ENCODE data around the gene STK40. TPM values are rescaled to one million over a fixed set of nuclear protein-coding genes. Genes with fewer than 3 reads are reported as not detected.

STK40 gene
- total and polyA plus RNA-seq, 9 of the 15 experiments (the other 6 are each of a cell fraction or from before 2014, with no cell fraction given) = 0.69 to 94.3 (median 39.1) TPM

- FAIRE-seq = no peak
- Histone ChIP-seq H3K9ac (ENCODE audit: insufficient read depth in 1 of 2, low read depth in 2 of 2, low read length in 2 of 2) (peak overlapping the region in 1 of 2 experiments; percentile 60; a peak in 2 of 4 replicates), H4K20me1 (replicated peaks; ENCODE audit: control insufficient read depth, insufficient read depth, low read length) (peaks cover 4% of the 10 kb centered on the region; the same call in 1 of the 2 replicates), H3K27ac (ENCODE audit: extremely low read depth, low read depth, low read length) (no peak overlapping the region), H3K4me1 (replicated peaks in 1 of 2; ENCODE audit: control insufficient read depth in 2 of 2, insufficient read depth in 2 of 2, low read length in 2 of 2) (peaks cover 0 to 35% of the 10 kb centered on the region in 2 experiments; a peak in 3 of 5 replicates), H3K9me3 (replicated peaks; ENCODE audit: control insufficient read depth, insufficient read depth, low read depth, low read length) (no peaks in the 10 kb centered on the region), H3K4me2 (ENCODE audit: insufficient read depth, low read length) (no peak overlapping the region), H3K27me3 (ENCODE audit: control insufficient read depth in 2 of 2, insufficient read depth in 2 of 2, low read length in 2 of 2) (no peaks in the 10 kb centered on the region), H3K4me3 (no peak overlapping the region), H3K36me3 (ENCODE audit: control insufficient read depth, insufficient read depth, low read length) (peaks cover 48% of the 10 kb centered on the region; the same call in 2 of the 3 replicates), H3K9me1 (ENCODE audit: control insufficient read depth, insufficient read depth, low read length) (peaks cover 5% of the 10 kb centered on the region), H2AFZ (ENCODE audit: low read depth, low read length) (no peak overlapping the region), H3K79me2 (ENCODE audit: control insufficient read depth, insufficient read depth, low read length) (no peaks in the 10 kb centered on the region)
- in situ Hi-C loops (cut with MboI) = no loop called here
- no TSS peak for BruUV-seq (replicated peaks)
- intact Hi-C loops (cut with micrococcal nuclease) = no loop called here
- no peak for DNase-seq (ENCODE audit: extremely low read depth in 1 of 4, low spot score in 3 of 4)
- ChIA-PET POLR2A (interaction anchor here (0.6 to 1.4 kb wide), 5 partner anchors 15 to 247 kb away, joined by 3 to 9 read pairs (median 3); partner anchors contain the start of gene EVA1B), CTCF (ENCODE audit: low intra/inter-chr PET ratio) (no interaction called here)
- no peak for ATAC-seq
- WGBS (ENCODE audit: insufficient coverage, low coverage, missing lambda C conversion rate) = 83% methylated on average over 6 of the region's 7 CpGs
- TF ChIP-seq ZNF24 (IDR thresholded peaks at IDR 0.05) = no peak
- no peak for TF ChIP-seq NFRKB (IDR thresholded peaks at IDR 0.05; ENCODE audit: low read depth)
- peak; percentile 62 for TF ChIP-seq MYNN (IDR thresholded peaks at IDR 0.05)
- no peak for TF ChIP-seq MYNN (CRISPR knock-in tag; IDR thresholded peaks at IDR 0.05)
- TF ChIP-seq TARDBP (IDR thresholded peaks at IDR 0.05) = no peak
- TF ChIP-seq POLR2B (IDR thresholded peaks at IDR 0.05; ENCODE audit: low read depth, partially characterized antibody) = peak; percentile 44
- TF ChIP-seq ETV1 (tag; conservative IDR thresholded peaks at IDR 0.05; ENCODE audit: low read depth) = no peak
- TF ChIP-seq HNRNPK (IDR thresholded peaks at IDR 0.05; ENCODE audit: low read depth, low read length, poor library complexity, severe bottlenecking) = no peak
- TF ChIP-seq POLR2G (IDR thresholded peaks at IDR 0.05; ENCODE audit: low read depth, low read length) = peak; percentile 66
- no peak for TF ChIP-seq TRIM24 (IDR thresholded peaks at IDR 0.05)
- no peak for TF ChIP-seq ZNF197 (CRISPR knock-in tag; IDR thresholded peaks at IDR 0.05; ENCODE audit: low read depth)
- no peak for TF ChIP-seq RFX5 (IDR thresholded peaks at IDR 0.05; ENCODE audit: low read depth, low read length)
- no peak for TF ChIP-seq ATF1 (CRISPR knock-in tag; IDR thresholded peaks at IDR 0.05)
- no peak for TF ChIP-seq ATF1 (tag; IDR thresholded peaks at IDR 0.05)
- TF ChIP-seq, protein P1, sequence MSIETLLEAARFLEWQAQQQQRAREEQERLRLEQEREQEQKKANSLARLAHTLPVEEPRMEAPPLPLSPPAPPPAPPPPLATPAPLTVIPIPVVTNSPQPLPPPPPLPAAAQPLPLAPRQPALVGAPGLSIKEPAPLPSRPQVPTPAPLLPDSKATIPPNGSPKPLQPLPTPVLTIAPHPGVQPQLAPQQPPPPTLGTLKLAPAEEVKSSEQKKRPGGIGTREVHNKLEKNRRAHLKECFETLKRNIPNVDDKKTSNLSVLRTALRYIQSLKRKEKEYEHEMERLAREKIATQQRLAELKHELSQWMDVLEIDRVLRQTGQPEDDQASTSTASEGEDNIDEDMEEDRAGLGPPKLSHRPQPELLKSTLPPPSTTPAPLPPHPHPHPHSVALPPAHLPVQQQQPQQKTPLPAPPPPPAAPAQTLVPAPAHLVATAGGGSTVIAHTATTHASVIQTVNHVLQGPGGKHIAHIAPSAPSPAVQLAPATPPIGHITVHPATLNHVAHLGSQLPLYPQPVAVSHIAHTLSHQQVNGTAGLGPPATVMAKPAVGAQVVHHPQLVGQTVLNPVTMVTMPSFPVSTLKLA (conservative IDR thresholded peaks at IDR 0.05) = no peak
- no peak for TF ChIP-seq STAT5B (CRISPR knock-in tag; IDR thresholded peaks at IDR 0.05)
- TF ChIP-seq, protein P2, sequence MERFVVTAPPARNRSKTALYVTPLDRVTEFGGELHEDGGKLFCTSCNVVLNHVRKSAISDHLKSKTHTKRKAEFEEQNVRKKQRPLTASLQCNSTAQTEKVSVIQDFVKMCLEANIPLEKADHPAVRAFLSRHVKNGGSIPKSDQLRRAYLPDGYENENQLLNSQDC (CRISPR knock-in tag; IDR thresholded peaks at IDR 0.05) = no peak
- TF ChIP-seq CBX1 (IDR thresholded peaks at IDR 0.05; ENCODE audit: low read depth) = no peak
- TF ChIP-seq NR3C1 (CRISPR knock-in tag; IDR thresholded peaks at IDR 0.05) = no peak
- TF ChIP-seq POLR2A (conservative IDR thresholded peaks at IDR 0.05) = 0 out of 2 replicates have a peak, but pooled peaks have one; percentile 41
Measured at GRCh38 chr1:36339215-36339614, 46.5 kb downstream of the STK40 start.
